HepG2 (cell line): ENCODE measurements around the gene RGR.

Experiments
- ATF7 ChIP-seq, 2 experiments: fragments of 450-650 bp in 1 of 2; sonication (generic) in 1 of 2; formaldehyde crosslinking in 1 of 2; IDR thresholded peaks; 2 replicates each; pipeline versions ENCODE4 v1.4.0 to v1.6.1; 2016 to 2020; ENCODE audit warnings: antibody characterized with exemption in 1 of 2, mild to moderate bottlenecking in 1 of 2, missing genetic modification reagents in 1 of 2
- CC2D1A ChIP-seq: sonication (generic); formaldehyde crosslinking; IDR thresholded peaks from 2 replicates; pipeline ENCODE4 v1.8.1; 2023; ENCODE audit warnings: mild to moderate bottlenecking, missing genetic modification reagents
- SMAD1 ChIP-seq: sonication (generic); formaldehyde crosslinking; IDR thresholded peaks from 2 replicates; pipeline ENCODE4 v1.4.0; 2020; ENCODE audit warnings: missing genetic modification reagents, low read depth, mild to moderate bottlenecking, borderline replicate concordance
- STAT5B ChIP-seq: sonication (generic); formaldehyde crosslinking; IDR thresholded peaks from 2 replicates; pipeline ENCODE4 v1.4.0; 2020; ENCODE audit warnings: missing genetic modification reagents
- WIZ ChIP-seq: sonication (generic); formaldehyde crosslinking; IDR thresholded peaks from 2 replicates; pipeline ENCODE4 v1.5.1; 2020; ENCODE audit warnings: mild to moderate bottlenecking, missing genetic modification reagents
- TF ChIP-seq, protein P1 (sequence below): sonication (generic); formaldehyde crosslinking; IDR thresholded peaks from 2 replicates; pipeline ENCODE4 v1.5.0; 2020; ENCODE audit warnings: mild to moderate bottlenecking, missing genetic modification reagents, moderate library complexity
- TF ChIP-seq, protein P2 (sequence below): sonication (generic); formaldehyde crosslinking; IDR thresholded peaks from 2 replicates; pipeline ENCODE4 v1.4.0; 2020; ENCODE audit warnings: mild to moderate bottlenecking, missing genetic modification reagents

DNA sequence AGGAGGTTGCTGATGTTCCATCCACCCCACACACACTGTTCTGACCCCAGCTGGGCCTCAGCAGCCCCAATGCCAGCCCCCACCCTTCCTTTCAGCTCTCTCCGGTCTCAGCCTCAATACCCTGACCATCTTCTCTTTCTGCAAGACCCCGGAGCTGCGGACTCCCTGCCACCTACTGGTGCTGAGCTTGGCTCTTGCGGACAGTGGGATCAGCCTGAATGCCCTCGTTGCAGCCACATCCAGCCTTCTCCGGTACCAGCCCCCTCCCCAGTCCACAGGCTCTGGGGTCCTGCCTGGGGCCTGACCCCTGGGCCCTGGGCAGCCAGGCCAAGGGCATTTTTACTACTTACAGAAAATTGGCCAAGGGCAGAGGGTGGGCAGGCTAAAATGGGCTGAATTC lies 2.6 kb downstream of the RGR start:
- TF ChIP-seq SMAD1, result no peak
- no peak for TF ChIP-seq CC2D1A (CRISPR knock-in tag)
- no peak for TF ChIP-seq ATF7 (IDR thresholded peaks at IDR 0.05)
- no peak for TF ChIP-seq ATF7 (CRISPR knock-in tag; IDR thresholded peaks at IDR 0.05)
- TF ChIP-seq, protein P1, sequence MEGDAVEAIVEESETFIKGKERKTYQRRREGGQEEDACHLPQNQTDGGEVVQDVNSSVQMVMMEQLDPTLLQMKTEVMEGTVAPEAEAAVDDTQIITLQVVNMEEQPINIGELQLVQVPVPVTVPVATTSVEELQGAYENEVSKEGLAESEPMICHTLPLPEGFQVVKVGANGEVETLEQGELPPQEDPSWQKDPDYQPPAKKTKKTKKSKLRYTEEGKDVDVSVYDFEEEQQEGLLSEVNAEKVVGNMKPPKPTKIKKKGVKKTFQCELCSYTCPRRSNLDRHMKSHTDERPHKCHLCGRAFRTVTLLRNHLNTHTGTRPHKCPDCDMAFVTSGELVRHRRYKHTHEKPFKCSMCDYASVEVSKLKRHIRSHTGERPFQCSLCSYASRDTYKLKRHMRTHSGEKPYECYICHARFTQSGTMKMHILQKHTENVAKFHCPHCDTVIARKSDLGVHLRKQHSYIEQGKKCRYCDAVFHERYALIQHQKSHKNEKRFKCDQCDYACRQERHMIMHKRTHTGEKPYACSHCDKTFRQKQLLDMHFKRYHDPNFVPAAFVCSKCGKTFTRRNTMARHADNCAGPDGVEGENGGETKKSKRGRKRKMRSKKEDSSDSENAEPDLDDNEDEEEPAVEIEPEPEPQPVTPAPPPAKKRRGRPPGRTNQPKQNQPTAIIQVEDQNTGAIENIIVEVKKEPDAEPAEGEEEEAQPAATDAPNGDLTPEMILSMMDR (CRISPR knock-in tag), result no peak
- TF ChIP-seq, protein P2, sequence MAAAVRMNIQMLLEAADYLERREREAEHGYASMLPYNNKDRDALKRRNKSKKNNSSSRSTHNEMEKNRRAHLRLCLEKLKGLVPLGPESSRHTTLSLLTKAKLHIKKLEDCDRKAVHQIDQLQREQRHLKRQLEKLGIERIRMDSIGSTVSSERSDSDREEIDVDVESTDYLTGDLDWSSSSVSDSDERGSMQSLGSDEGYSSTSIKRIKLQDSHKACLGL (CRISPR knock-in tag), result no peak
- TF ChIP-seq WIZ (CRISPR knock-in tag), result no peak
- no peak for TF ChIP-seq STAT5B (CRISPR knock-in tag)
